Fibroblast of lung (primary cell): ENCODE results near the gene NUP155. TPM values are rescaled to one million over a fixed set of nuclear protein-coding genes. Genes with fewer than 3 reads are reported as not detected.

Experiments
- DNase-seq, 2 donors: peaks; one replicate each; pipeline versions ENCODE4 v3.0.0 to v3.0.0-alpha.2; 2010; ENCODE audit warnings: low read depth in 2 of 2
- H2AFZ ChIP-seq: 2 replicates; pipeline ENCODE4 v1.5.1; 2012; ENCODE audit warnings: low read length, control low read depth, inconsistent platforms
- H3K27ac ChIP-seq: 2 replicates; pipeline ENCODE4 v1.5.1; 2011; ENCODE audit warnings: low read length, control low read depth; ENCODE audit not compliant: insufficient read depth
- H3K27me3 ChIP-seq: 2 replicates; pipeline ENCODE4 v1.5.1; 2011; ENCODE audit warnings: mild to moderate bottlenecking, low read length; ENCODE audit not compliant: control insufficient read depth, insufficient read depth
- H3K36me3 ChIP-seq: 2 replicates; pipeline ENCODE4 v1.5.1; 2011; ENCODE audit warnings: low read length; ENCODE audit not compliant: control insufficient read depth, insufficient read depth
- H3K4me1 ChIP-seq: 2 replicates; pipeline ENCODE4 v1.5.1; 2011; ENCODE audit warnings: low read length; ENCODE audit not compliant: control insufficient read depth, insufficient read depth; ENCODE audit errors: extremely low read depth
- H3K4me2 ChIP-seq: 2 replicates; pipeline ENCODE4 v1.5.1; 2011; ENCODE audit warnings: low read length, control low read depth; ENCODE audit not compliant: insufficient read depth; ENCODE audit errors: extremely low read depth
- H3K4me3 ChIP-seq, 4 experiments: fragments of 200-600 bp in 1 of 4; sonication (generic) in 1 of 4; replicated peaks in 1 of 4; 2 replicates each; pipeline ENCODE4 v1.5.1; 2011 to 2016; ENCODE audit warnings: low read length in 4 of 4, low read depth in 3 of 4, mild to moderate bottlenecking in 3 of 4, control low read depth in 2 of 4, inconsistent platforms in 1 of 4, mixed read lengths in 1 of 4; ENCODE audit not compliant: insufficient read depth in 1 of 4; ENCODE audit errors: control extremely low read depth in 1 of 4
- H3K79me2 ChIP-seq: 2 replicates; pipeline ENCODE4 v1.5.1; 2012; ENCODE audit warnings: mild to moderate bottlenecking, low read length, inconsistent platforms; ENCODE audit not compliant: control insufficient read depth, insufficient read depth
- H3K9ac ChIP-seq: 2 replicates; pipeline ENCODE4 v1.5.1; 2011; ENCODE audit warnings: mild to moderate bottlenecking, low read length, control low read depth; ENCODE audit not compliant: insufficient read depth
- H3K9me3 ChIP-seq: 2 replicates; pipeline ENCODE4 v1.5.1; 2012; ENCODE audit warnings: low read depth, low read length; ENCODE audit not compliant: control insufficient read depth, insufficient read depth
- H4K20me1 ChIP-seq: 2 replicates; pipeline ENCODE4 v1.5.1; 2011; ENCODE audit warnings: low read length; ENCODE audit not compliant: control insufficient read depth, insufficient read depth; ENCODE audit errors: extremely low read depth
- CTCF ChIP-seq, 2 donors: IDR thresholded peaks in 1 of 2; conservative IDR thresholded peaks in 1 of 2; 1 replicate in 1 of 2; 2 replicates in 1 of 2; pipeline ENCODE4 v1.5.1; 2011 to 2012; ENCODE audit warnings: low read length in 2 of 2, control low read depth in 1 of 2, inconsistent platforms in 1 of 2, low read depth in 1 of 2, mild to moderate bottlenecking in 1 of 2
- EZH2 ChIP-seq: IDR thresholded peaks from 2 replicates; pipeline ENCODE4 v1.5.1; 2012; ENCODE audit warnings: low read length, control low read depth, mild to moderate bottlenecking; ENCODE audit errors: missing control alignments
- polyA plus RNA-seq, 2 donors: library from polyadenylated mRNA; depleted of rRNA in 1 of 2; stranded (reverse) in 1 of 2; unstranded in 1 of 2; fragments of >200 nt; gene quantifications; 2 replicates each; pipeline ENCODE4 v1.2.1, GENCODE V29; 2011 to 2012; ENCODE audit warnings: missing spikeins in 1 of 2
- total RNA-seq: library from RNA; depleted of rRNA; stranded (reverse); fragments of >200 nt; gene quantifications from 2 replicates; pipeline ENCODE4 v1.2.1, GENCODE V29; 2014

Gene NUP155
- total and polyA plus RNA-seq, 2 donors (not counting 1 experiment from before 2014, with no cell fraction given): 16.6 to 26.3 TPM

- Histone ChIP-seq H3K9ac (no peak overlapping the region), H3K4me2 (no peak overlapping the region)
Measured at GRCh38 chr5:37412515-37412914, 41.6 kb upstream of the NUP155 start.

GRCh38 chr5:37400501-37400900 is 29.6 kb upstream of the NUP155 start:
- Histone ChIP-seq H3K9me3 (no peaks in the 10 kb centered on the region), H2AFZ (no peak overlapping the region), H4K20me1 (no peaks in the 10 kb centered on the region), H3K4me2 (no peak overlapping the region), H3K79me2 (no peaks in the 10 kb centered on the region), H3K27me3 (no peaks in the 10 kb centered on the region), H3K9ac (no peak overlapping the region), H3K36me3 (no peaks in the 10 kb centered on the region), H3K27ac (no peak overlapping the region), H3K4me3 (no peak overlapping the region), H3K4me1 (no peaks in the 10 kb centered on the region)
- TF ChIP-seq EZH2: no peak
- no peak for TF ChIP-seq CTCF (conservative IDR thresholded peaks at IDR 0.05 in 1 of 2, IDR thresholded peaks at IDR 0.05 in 1 of 2; ENCODE audit: low read depth in 1 of 2, low read length in 2 of 2)
- DNase-seq: peak in 1 of 2 donors; percentile 38

More at GRCh38 chr5:37412515-37412914, 41.6 kb upstream of the NUP155 start:
- no peaks in the 10 kb centered on the region for H4K20me1 ChIP-seq
- H2AFZ ChIP-seq: no peak overlapping the region
- no peak overlapping the region for H3K4me3 ChIP-seq
- no peaks in the 10 kb centered on the region for H3K4me1 ChIP-seq
- H3K27me3 ChIP-seq: no peaks in the 10 kb centered on the region
- TF ChIP-seq EZH2: no peak
- no peak for TF ChIP-seq CTCF (conservative IDR thresholded peaks at IDR 0.05 in 1 of 2, IDR thresholded peaks at IDR 0.05 in 1 of 2; ENCODE audit: low read depth in 1 of 2, low read length in 2 of 2)
- no peak for DNase-seq
- no peaks in the 10 kb centered on the region for H3K79me2 ChIP-seq
- no peaks in the 10 kb centered on the region for H3K9me3 ChIP-seq
- no peaks in the 10 kb centered on the region for H3K36me3 ChIP-seq
- H3K27ac ChIP-seq: no peak overlapping the region

GRCh38 chr5:37396352-37396751 is 25.4 kb upstream of the NUP155 start:
- H3K4me3 ChIP-seq: no peak overlapping the region
- no peak overlapping the region for H3K4me2 ChIP-seq
- H3K27me3 ChIP-seq: no peaks in the 10 kb centered on the region
- H3K4me1 ChIP-seq: no peaks in the 10 kb centered on the region
- no peaks in the 10 kb centered on the region for H3K9me3 ChIP-seq
- H4K20me1 ChIP-seq: no peaks in the 10 kb centered on the region
- H3K79me2 ChIP-seq: no peaks in the 10 kb centered on the region
- H3K36me3 ChIP-seq: no peaks in the 10 kb centered on the region
- TF ChIP-seq EZH2 (no peak), CTCF (conservative IDR thresholded peaks at IDR 0.05 in 1 of 2, IDR thresholded peaks at IDR 0.05 in 1 of 2; ENCODE audit: low read depth in 1 of 2, low read length in 2 of 2) (no peak)
- no peak for DNase-seq
- H2AFZ ChIP-seq: no peak overlapping the region
- H3K9ac ChIP-seq: no peak overlapping the region
- H3K27ac ChIP-seq: no peak overlapping the region
